CD4-positive, alpha-beta T cell treated with Interleukin-17A for 4 hours (primary cell): ENCODE data around the gene TMEM256.

ENCODE experiments used
- DNase-seq: peaks from one replicate; pipeline ENCODE4 v3.0.0-alpha.2; 2020; ENCODE audit warnings: mixed read lengths

TMEM256 gene

GRCh38 chr17:7407485-7408251 is 3.8 kb upstream of the TMEM256 start, which contains the start of gene NLGN2:
Gene NLGN2, plus strand, starts transcription at chr17:7407845. Its CDS starts 411 bp downstream, at chr17:7408256.
- DNase-seq, result no peak

- no peak for DNase-seq
Measured at GRCh38 chr17:7407082-7407481, 3.2 kb upstream of the TMEM256 start.

- DNase-seq, result no peak
Measured at GRCh38 chr17:7406235-7406825, 2.4 kb upstream of the TMEM256 start.

GRCh38 chr17:7405350-7406234 is 1.7 kb upstream of the TMEM256 start:
- DNase-seq, result no peak

GRCh38 chr17:7404737-7405349 is 946 bp upstream of the TMEM256 start:
- DNase-seq, result peak; percentile 81

- DNase-seq, result no peak
Measured at GRCh38 chr17:7403727-7403976, 245 bp downstream of the TMEM256 start.

- peak; percentile 52 for DNase-seq
Measured at GRCh38 chr17:7403043-7403726, 712 bp downstream of the TMEM256 start.

GRCh38 chr17:7398612-7399011 is 5.3 kb downstream of the TMEM256 start:
- DNase-seq, result no peak

- no peak for DNase-seq
Measured at GRCh38 chr17:7396147-7396546, 7.8 kb downstream of the TMEM256 start.

- DNase-seq, result peak; percentile 88
Measured at GRCh38 chr17:7394452-7395191, 9.3 kb downstream of the TMEM256 start, which contains the start of gene PLSCR3. Gene PLSCR3, minus strand, starts transcription at chr17:7394525. Its CDS starts 415 bp downstream, at chr17:7394110.

- DNase-seq, result peak; percentile 83
Measured at GRCh38 chr17:7393613-7394451, 10.1 kb downstream of the TMEM256 start.

GRCh38 chr17:7392696-7393612 is 10.9 kb downstream of the TMEM256 start:
- DNase-seq, result no peak

GRCh38 chr17:7391307-7391706 is 12.6 kb downstream of the TMEM256 start:
- DNase-seq, result no peak

GRCh38 chr17:7389924-7390910 is 13.7 kb downstream of the TMEM256 start:
- no peak for DNase-seq

GRCh38 chr17:7388856-7389255 is 15.0 kb downstream of the TMEM256 start:
- no peak for DNase-seq

GRCh38 chr17:7384489-7385081 is 19.3 kb downstream of the TMEM256 start:
- no peak for DNase-seq

GRCh38 chr17:7383742-7384488 is 20.0 kb downstream of the TMEM256 start:
- peak; percentile 87 for DNase-seq
